Iris pigment epithelial cell (primary cell): ENCODE measurements around the gene TGM2.
A peak's percentile ranks its signal among the peaks of the same experiment; 100 is the strongest.
"Not testable (repeated sequence)": the region's sequence is repeated elsewhere in the genome, so short reads cannot be mapped to it uniquely, and the experiment has no call there.

Experiments
- DNase-seq: peaks from one replicate; pipeline ENCODE4 v3.0.0-alpha.2; 2011; ENCODE audit warnings: low read depth

TGM2 gene

DNA sequence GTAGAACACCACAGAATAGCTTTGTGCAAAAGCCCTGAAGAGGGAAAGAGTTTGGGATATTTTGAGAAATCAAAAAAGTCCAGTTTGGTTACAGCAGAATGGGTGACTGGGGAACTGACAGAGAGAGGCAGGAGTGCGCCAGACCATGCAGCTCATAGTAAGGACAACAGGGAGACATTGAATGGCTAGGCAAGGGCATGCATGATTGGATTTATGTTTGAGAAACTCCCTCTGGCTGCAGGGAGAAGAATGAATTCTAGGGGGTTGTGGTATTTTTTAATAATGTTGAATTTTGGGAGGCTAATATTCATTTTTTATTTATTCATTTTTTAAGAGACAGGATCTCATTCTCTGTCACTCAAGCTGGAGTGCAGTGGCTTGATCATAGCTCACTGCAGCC lies 49.9 kb downstream of the TGM2 start:
- DNase-seq: no peak

DNA sequence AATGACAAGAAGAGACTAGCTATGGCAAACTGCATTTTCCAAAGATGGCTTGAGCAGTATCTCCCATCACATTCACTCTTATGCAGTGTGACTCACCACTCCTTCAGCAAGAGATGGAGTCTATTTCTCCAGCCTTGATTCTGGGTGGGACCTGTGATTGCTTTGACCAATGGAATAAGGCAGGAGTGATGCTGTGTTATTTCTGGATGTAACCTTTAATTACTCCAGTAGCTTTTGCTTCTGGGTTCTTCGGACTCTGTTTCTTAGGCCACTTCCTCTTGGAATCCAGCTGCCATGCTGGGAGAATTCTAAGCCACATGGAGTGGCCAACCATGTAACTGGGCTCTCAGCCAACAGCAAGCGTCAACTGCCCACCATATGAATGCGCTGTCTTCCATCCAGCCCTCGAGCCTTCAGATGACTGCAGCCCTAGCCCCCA lies 50.7 kb downstream of the TGM2 start:
- peak; percentile 83 for DNase-seq

DNA sequence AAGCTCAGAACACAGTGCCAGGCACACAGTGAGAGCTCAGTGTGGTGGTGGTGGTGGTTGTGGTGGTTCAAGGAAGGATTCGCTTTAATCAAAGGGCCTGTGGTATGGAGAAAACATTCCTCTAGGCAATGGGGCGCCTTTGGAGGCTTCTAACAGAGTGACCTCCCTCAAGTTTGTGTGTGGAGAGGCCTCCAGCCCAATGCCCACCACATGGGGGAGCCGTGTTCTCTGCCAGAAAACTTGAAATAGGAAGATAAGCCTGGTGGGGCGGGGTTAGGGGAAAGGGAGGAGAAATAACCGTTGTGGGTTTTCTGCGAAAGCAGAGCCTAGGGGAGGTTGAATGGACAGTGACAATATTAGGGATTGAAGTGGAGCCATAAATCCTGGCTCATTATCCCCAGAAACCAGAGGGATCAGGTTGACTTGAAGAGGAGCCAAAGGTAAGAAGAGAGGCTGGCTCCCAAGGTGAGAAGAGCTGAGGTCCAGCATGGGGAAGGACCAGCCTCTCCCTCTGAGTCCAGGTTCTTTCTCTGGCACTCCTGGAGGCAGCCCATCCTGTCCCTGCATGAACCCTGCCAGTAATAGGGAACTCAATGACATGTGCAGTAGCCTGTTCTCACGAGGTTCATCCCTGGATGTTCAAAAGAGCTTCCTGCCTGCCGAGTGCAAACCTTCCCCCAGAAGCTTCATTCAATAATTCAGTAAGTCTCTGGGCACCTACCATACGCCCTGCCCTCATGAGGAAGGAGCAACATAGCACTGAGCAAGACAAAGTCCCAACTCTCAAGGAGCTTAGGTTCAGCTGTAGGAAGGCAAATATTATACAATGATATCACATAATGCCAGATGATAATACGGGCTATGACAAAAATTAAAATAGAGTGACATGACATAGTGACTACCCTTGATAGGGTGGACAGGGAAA lies 51.4 kb downstream of the TGM2 start:
- DNase-seq: peak; percentile 41

DNA sequence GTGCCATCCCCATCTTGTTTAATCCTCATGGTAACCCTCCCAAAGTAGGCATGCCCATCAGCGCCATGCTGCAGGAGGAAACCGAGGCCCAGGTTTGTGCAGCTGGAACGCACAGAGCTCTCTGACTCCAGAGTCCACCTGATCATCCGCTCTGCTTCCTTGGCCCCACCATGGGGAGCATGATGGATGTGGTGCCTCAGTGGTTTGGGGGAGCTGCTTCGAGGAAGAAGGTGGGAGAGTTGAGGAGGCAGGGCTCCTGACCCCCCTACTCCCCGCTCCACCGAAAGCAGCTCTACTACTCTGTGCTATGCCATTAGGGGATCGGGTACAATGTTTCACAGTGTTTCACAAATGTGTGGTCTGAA lies 52.2 kb downstream of the TGM2 start:
- no peak for DNase-seq

DNA sequence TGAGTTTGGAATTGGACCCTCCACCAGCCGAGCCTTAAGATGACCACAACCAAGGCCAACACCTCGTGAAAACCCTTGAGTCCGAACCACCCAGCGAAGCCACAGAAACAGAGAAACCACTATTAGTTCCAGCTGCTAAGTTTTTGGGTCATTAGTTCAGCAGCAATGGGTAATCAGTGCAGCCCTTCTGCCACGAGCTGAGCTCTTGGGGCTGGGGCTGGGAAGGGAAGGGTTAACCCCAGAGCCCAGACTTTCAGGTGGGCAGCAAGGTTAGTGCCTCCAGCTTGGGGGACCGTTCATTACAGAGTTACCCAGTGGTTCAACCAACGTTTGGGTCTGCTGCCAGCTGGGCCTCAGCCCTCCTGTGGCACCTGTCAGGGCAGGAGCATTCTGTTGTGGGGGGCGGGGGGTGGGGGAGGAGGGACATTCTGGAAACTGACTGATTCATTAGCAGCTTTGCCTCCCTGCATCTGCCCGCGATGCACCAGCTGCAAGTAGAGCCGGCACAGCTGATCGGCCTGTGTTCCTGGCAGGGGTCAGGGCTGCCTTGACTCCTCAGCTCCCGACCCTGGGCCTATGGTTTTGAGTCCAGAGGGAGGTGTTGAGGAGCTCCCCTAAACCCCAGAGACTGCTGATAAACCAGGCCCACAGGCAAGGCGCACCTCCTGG lies 52.7 kb downstream of the TGM2 start:
- no peak for DNase-seq

DNA sequence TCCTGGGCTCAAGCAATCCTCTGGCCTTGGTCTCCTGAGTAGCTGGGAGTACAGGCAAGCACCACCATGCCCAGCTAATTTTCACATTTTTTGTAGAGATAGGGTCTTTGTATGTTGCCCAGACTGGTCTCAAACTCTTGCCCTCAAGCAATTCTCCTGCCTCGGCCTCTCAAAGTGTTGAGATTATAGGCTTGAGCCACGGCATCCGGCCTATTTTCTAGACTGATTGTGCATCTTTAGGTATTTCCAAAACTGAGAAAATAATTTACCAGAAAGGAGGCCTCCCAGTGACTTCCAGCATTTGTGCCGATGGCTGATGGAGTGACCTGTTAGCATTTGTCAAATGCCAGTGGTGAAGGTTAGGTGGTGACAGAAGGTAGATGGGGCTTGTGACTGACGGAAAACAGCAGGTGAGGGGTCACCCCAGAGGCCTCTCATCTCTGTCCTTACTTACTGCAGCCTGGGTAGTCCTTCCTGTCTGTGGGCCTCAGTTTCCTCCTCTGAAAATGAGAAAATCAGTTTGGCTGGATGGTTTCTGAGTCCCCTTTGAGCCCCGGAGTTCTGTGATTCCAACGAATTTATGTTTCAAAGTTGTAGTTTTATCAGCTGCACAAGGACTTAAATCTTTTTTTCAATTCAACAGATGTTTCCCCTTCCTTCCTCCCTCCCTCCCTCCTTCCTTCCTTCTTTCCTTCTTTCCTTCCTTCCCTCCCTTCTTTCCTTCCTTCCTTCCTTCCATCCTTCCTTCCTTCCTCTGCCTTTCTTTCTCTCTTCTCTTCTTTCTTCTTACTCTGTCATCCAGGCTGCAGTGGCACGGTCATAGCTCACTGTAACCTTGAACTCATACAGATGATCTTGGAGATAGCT lies 53.5 kb downstream of the TGM2 start:
- no peak for DNase-seq

DNA sequence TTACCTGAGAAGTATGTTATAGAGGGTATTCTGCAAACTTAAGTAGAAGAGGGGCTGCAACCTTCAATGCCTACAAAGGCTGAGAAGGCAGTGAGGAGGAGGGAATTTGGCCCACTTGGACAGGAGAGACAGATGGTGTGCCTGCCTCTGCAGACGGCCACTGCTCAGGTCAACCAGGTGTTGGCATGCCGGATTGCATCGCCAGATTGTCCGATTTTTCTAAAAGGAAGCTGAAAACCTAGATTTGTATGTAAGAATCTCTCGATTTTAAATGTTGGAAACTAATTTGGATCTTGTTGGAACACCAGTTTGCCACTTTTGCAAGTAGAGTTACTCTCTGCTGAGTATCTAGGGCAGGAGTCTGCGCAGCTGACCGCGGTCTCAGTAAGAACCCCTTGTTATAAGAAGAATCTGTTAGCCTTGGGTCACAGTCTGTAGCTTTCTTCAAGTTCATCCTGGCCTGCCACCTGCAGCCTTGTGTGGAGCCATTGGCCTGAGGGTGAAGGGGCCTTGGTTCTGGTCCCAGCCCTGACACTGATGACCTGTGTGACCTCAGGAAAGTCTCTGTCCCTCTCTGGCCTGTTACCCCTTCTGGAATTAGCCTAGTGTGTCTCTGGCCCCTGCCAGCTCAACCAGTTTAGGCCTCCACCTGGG lies 54.4 kb downstream of the TGM2 start:
- DNase-seq: no peak

DNA sequence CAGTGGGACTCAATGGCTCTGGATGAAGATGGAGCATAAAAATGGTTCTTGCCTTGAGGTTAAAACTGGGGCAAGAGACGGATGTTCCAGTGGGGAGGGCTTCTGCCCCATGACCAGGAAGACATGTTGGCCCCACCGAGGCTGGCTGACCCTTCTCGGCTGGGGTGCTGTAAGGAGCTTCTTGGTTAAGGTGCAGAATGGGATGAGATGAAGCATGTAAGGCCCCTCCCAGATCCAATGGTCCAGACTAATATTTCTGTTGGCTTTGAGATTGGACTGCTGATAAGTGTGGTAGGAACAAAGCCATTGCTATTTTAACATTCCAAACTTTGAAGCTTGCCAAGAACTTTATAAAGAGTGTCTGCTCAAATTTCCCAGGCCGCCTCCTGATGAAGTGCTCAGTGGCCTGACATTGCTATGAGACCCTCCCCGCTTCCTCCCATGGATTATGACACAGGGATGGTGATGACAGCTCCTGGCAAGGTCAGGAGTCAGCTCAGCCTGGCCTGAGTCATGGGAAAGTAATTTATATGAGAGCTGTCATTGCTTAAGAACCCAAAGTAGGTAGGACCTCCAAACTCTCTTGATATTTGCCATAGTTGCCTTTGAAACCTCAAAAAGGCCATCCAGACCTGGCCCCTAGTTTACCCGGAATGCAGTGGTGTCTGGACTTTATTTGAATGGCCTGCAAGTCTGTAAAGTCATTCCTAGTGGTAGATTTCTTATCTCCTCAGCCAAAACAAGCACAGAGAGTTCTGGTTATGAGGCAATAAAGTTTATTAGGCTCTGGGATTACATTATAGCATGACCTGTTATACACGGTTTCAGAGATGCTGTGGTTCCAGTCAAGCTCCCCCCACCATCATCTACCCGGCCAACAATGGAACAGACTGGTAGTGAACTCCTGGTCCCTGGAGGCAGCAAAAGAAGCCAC lies 55.2 kb downstream of the TGM2 start:
- DNase-seq: peak; percentile 95

DNA sequence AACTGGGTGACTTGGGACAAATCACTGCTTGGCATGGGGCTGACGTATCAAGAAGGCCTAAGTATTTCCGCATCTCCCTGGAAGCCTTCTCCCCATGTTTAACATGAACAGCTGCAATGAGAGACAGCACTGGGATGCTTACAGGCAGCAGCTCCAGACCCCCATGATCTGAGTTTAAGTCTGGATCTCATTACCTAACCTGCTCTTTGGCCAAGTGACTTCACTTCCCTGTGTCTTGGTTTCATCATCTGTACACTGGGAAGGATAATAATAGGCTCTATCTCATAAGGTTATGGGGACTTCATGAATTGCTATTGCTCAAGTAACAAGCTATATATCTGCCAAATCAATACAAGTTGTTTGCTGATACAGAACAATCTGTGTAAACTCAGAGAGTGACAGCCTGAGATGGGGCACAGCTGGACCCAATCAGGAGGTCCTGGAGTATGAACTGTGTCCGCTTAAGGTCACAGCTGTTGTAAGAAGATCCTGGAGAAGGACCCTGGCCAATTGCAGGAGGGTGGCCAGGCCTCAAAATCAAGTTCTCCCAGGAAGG lies 56.0 kb downstream of the TGM2 start:
- DNase-seq: peak; percentile 52

DNA sequence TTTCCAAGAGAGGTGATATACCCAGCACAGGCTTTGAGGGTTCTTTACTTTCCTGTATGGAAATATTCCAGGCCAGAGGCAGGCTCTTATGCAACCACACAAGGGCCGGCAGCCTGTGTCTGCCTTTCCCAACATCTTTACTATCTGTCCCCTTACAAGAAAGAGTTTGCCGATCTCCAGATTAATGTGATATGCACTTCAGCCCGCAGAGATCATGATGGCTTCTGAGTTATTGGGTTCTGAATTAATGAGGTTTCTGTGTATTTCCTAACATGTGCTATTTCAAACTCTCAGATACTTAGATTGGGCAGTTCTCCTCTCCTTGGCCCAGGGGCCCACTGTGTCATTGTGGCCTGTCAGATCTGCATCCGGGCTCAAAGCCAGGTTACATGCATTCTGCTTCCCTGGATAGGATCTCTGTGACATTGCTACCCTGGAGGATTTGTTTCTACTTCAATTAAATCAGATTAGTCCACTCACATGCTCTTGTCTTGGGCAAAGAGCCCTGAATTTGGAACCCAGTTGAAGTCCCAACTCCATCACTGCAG lies 56.6 kb downstream of the TGM2 start:
- peak; percentile 66 for DNase-seq

DNA sequence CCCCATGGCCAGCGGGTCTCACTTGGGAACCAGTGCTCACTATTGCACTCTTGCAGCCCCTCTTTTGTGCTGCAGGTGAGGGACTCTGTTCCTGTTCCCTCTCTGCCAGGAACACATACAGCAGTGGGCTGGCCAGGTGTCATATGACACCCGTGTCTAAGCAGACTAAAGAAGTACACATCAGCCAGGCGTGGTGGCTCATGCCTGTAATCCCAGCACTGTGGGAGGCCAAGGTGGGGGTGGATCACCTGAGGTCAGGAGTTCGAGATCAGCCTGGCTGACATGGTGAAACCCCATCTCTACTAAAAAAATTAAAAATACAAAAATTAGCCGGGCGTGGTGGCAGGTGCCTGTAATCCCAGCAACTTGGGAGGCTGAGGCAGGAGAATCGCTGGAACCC lies 57.2 kb downstream of the TGM2 start:
- DNase-seq: not testable (repeated sequence)

DNA sequence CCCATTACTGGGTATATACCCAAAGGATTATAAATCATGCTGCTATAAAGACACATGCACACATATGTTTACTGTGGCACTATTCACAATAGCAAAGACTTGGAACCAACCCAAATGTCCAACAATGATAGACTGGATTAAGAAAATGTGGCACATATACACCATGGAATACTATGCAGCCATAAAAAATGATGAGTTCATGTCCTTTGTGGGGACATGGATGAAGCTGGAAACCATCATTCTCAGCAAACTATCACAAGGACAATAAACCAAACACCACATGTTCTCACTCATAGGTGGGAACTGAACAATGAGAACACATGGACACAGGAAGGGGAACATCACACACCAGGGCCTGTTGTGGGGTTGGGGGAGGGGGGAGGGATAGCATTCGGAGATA lies 57.7 kb downstream of the TGM2 start:
- DNase-seq: not testable (repeated sequence)

DNA sequence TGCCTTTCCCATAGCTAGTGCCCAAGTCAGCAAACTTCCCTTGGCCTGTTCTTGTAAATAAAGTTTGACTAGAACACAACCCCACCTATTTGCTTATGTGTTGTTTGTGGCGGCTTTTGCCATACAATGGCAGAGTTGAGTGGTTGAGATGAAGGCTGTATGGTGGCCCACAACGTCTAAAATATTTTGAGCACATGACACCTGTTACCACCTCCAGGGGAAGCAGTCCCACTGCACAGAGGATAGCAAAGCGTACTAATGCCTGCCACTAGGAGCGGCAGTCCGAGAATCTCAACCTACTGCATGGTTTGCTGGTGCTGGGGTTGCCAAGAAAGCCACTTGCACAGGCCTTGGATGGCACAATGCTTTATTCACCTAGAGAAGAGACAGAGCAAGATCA lies 58.6 kb downstream of the TGM2 start:
- no peak for DNase-seq

DNA sequence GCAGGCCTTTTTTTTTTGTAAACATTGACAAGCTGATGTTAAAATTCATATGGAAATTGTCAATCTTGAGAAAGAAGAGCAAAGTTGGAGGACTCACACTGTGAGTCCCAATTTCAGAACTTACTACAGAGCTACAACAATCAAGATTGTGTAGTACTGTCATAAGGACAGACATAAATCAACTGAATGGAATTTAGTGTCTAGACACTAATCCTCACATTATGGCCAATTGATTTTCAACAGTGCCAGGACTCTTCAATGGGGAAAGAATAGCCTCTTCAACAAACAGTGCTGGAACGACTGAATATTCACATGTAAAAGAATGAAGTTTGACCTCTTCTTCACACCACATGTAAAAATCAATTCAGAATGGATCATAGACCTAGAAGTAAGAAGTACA lies 60.8 kb downstream of the TGM2 start:
- DNase-seq: no peak

DNA sequence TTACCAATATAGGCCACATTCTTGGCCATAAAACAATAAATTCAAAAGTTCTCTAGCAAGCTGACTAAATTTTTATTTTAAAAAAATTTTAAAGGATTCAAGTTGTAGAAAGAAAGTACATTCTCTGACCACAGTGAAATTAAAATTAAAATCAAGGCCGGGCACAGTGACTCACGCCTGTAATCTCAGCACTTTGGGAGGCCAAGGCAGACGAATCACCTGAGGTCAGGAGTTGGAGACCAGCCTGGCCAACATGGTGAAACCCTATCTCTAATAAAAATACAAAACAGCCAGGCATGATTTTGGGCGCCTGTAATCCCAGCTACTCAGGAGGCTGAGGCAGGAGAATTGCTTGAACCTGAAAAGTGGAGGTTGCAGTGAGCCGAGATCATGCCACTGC lies 62.9 kb downstream of the TGM2 start:
- not testable (repeated sequence) for DNase-seq

DNA sequence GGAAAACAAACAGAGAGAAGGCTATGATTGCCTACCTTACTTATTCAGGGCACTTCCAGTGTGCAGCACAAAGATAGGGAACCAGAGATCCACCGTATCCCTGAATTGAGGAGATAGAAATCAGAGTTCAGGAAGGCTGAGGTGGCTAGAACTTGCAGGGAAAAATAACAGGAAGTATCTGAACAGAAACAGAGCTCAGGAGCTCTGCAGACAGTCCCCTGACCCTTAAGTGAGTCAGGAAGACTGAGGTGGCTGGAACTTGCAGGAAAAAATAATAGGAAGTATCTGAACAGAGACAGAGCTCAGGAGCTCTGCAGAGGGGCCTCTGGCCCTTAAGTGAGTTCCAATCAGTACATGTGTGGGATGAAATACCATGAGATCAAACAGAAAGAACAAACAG lies 66.1 kb downstream of the TGM2 start:
- DNase-seq: peak; percentile 42

DNA sequence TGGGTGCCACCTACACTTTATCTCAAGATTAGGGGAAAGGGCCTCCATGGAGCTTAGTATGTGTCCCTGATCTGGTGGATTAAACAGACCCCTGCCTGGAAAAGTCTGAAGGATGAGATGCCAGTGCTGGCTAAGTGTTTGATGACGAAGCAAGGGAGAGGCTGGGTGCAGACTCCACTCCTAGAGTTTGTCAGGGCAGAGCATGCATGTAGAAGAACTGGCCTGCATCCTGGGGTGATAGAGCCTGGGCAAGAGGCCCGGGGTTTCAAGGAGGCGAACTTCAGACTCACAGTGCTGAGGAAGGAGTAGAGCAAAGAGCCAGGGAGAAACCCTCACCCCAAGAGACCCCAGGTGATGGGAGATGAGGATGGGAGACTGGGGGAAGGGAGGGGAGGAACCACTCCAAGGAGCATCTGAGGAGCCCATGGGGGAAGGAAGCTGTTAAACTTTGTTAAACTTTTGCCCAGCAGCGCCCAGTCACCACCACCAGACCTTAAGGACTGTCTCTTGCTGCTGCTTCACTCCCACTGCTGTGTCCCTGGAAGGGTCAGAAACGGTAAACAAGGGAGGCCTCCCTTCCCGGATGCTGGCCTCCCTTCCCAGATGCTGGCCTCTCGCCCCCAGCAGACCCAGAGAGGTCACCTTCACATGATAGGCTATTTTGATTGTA lies 69.9 kb downstream of the TGM2 start:
- DNase-seq: no peak

DNA sequence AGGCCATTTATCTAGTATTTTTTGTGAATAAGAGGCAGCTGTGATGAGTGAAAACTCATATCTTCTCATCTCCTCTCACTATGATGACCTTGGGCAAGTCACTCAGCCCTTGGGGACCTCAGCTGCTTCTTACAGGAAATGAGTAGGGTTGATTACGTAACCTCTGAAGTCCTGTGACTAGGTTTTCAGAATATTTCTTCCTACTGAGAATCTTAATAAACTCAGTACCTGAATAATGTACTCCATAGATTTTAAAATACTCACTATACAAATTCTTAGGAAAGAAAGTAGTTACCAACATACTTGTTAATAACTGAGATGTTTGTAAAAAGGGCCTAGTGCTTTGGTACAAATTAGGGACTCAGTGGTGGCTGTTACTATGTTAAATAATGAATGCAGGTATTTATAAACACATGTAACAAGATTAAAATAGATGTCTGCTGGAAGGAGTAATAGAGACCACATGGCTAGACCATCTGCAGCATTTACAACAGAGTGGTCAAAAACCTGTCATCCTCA lies 70.6 kb downstream of the TGM2 start:
- DNase-seq: peak; percentile 89

DNA sequence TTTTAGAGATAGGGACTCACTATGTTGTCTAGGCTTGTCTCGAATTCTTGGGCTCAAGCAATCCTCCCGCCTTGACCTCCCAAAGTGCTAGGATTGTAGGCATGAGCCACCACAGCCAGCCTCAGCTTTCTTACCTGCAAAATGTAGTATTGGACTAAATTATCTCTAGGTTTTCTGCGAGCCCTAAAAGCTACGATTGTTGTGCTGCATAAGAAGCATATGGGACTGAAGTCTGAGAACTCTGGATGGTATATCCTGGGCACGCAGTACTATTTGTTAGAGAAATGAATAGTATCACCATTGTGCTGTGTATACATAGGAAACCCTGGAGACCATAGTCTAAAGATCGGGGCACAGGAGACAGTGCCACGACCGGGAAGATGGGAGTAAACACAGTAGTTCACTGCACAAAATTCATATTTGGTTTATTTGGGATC lies 71.4 kb downstream of the TGM2 start:
- no peak for DNase-seq
